Activated CD8-positive, alpha-beta T cell treated with anti-CD3 and anti-CD28 coated beads for 36 hours (primary cell): ENCODE measurements around the gene AKNA. TPM values are rescaled to one million over a fixed set of nuclear protein-coding genes. Genes with fewer than 3 reads are reported as not detected.

Source experiments
- ATAC-seq: fragments of 200-7000 bp; cut with Tn5 transposase; one replicate; pipeline ENCODE4 v1.10.0; 2021; ENCODE audit warnings: mild to moderate bottlenecking, moderate library complexity
- CTCF ChIA-PET: fragments of 350-600 bp; sonication (Branson Sonifier 250); formaldehyde crosslinking; loops from one replicate; lab custom pipeline; 2021; ENCODE audit warnings: antibody characterized with exemption; lab: Charles Lee
- POLR2A ChIA-PET: fragments of 350-600 bp; sonication (Branson Sonifier 250); formaldehyde crosslinking; loops from one replicate; lab custom pipeline; 2021; ENCODE audit warnings: antibody characterized with exemption; lab: Charles Lee
- DNase-seq: peaks from one replicate; pipeline ENCODE4 v3.0.0-alpha.2; 2020
- H3K27ac Mint-ChIP-seq: one replicate; pipeline ENCODE4 v1.8.0; 2021; ENCODE audit warnings: mild to moderate bottlenecking, mixed read lengths
- H3K27me3 Mint-ChIP-seq: one replicate; pipeline ENCODE4 v1.8.0; 2021; ENCODE audit warnings: mixed read lengths
- H3K36me3 Mint-ChIP-seq: one replicate; pipeline ENCODE4 v1.8.0; 2021; ENCODE audit warnings: low read depth, mixed read lengths
- H3K4me1 Mint-ChIP-seq: one replicate; pipeline ENCODE4 v1.8.0; 2021; ENCODE audit warnings: low read depth, mixed read lengths
- H3K4me3 Mint-ChIP-seq: one replicate; pipeline ENCODE4 v1.8.0; 2021; ENCODE audit warnings: mild to moderate bottlenecking, moderate library complexity, mixed read lengths
- H3K9me3 Mint-ChIP-seq: one replicate; pipeline ENCODE4 v1.8.0; 2021; ENCODE audit warnings: mixed read lengths
- CTCF ChIP-seq: fragments of 200-600 bp; IDR thresholded peaks from one replicate; pipeline ENCODE4 v1.8.0; 2022; ENCODE audit warnings: antibody characterized with exemption, mild to moderate bottlenecking
- intact Hi-C: fragments of 100-400 bp; cut with micrococcal nuclease; formaldehyde crosslinking; loops from one replicate; pipeline ENCODE4 v1.10.0; 2022
- total RNA-seq, 2 experiments: library from RNA; stranded (reverse); gene quantifications; one replicate each; pipeline ENCODE4 v1.2.3, GENCODE V29; 2021

AKNA gene
- total RNA-seq, 2 experiments from 2014 or later: 166 to 167 TPM

DNA sequence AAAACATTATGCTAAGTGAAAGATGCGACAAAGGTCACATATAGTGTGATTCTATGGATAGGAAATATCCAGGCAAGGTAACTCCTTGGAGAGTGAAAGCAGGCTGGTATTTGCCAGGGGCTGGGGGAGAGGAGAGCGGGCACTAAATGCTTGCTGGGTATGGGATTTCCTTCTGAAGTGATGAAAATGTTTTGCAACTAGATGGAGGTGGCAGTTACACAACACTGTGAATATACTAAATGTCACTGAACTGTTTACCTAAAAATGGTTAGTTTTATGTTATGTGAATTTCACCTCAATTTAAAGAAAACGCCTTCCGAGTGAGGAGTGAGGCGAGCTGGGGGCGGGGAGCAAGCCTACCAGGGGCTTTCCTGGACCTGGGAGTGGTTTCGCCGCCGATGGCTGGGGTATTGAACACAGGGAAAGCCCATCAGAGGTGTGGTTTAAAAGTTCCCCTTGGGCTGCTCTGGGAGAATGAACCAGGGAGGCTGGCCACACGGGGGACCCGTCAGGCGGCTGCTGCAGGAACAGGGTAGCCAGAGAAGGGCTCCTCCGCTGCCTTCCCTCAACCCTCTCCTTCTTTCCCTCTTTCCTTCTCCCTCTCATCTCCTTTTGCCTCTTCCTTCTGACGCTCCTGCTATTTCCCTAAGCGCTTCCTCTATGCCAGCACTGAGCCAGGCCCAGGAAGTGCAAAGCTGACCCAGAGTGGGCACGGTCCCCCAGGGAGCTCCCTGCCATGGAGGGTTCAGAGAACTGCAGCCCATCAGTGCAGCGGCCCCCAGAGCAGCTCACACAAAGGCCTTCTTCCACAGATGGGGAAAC lies 4.9 kb downstream of the AKNA start:
- Mint-ChIP-seq H3K4me3 (peak overlapping the region; percentile 84), H3K9me3 (no peaks in the 10 kb centered on the region), H3K4me1 (peaks cover 43% of the 10 kb centered on the region), H3K27ac (peak overlapping the region; percentile 94), H3K27me3 (no peaks in the 10 kb centered on the region), H3K36me3 (peaks cover 95% of the 10 kb centered on the region)
- DNase-seq: peak; percentile 94
- CTCF ChIA-PET: interaction anchor here (1.0 to 10.4 kb wide), 2 partner anchors 10 to 23 kb away, joined by 3 to 72 read pairs; no protein-coding TSS in a partner anchor
- intact Hi-C loops: no loop called here
- ATAC-seq: peak; percentile 25
- TF ChIP-seq CTCF: peak; percentile 35
- POLR2A ChIA-PET: interaction anchor here (0.8 to 17.7 kb wide), 3 partner anchors 14 to 38 kb away, joined by 4 to 351 read pairs (median 277); no protein-coding TSS in a partner anchor

DNA sequence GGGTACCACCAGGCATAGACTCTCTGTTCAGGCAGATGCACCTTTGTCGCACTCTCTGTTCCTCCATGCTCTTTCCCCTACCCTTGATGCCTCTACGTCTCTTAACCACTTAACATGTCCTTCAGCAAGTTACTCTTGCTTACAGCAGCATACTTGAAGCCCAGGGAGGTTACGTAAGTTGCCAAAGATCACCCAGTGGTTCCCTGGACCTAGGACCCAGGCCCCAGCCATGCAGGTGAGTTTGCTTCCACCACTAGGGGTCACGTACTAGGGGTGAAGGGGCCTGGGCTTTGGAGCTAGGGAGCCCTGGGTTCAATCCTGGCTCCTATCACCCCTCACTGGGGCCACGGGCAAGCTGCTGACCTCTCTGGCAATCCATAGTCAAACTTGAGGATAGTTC lies 8.9 kb downstream of the AKNA start:
- Mint-ChIP-seq H3K4me3 (peak overlapping the region; percentile 1), H3K27ac (peak overlapping the region; percentile 85), H3K36me3 (peaks cover 94% of the 10 kb centered on the region), H3K27me3 (no peaks in the 10 kb centered on the region), H3K9me3 (no peaks in the 10 kb centered on the region), H3K4me1 (peaks cover 78% of the 10 kb centered on the region)
- TF ChIP-seq CTCF: peak; percentile 4
- intact Hi-C loops: no loop called here
- no peak for DNase-seq
- POLR2A ChIA-PET: interaction anchor here (0.9 to 17.7 kb wide), 2 partner anchors 8 to 34 kb away, joined by 4 to 277 read pairs; no protein-coding TSS in a partner anchor
- CTCF ChIA-PET: interaction anchor here (1.1 to 1.5 kb wide), 2 partner anchors 10 kb away, joined by 3 read pairs; no protein-coding TSS in a partner anchor
- no peak for ATAC-seq

DNA sequence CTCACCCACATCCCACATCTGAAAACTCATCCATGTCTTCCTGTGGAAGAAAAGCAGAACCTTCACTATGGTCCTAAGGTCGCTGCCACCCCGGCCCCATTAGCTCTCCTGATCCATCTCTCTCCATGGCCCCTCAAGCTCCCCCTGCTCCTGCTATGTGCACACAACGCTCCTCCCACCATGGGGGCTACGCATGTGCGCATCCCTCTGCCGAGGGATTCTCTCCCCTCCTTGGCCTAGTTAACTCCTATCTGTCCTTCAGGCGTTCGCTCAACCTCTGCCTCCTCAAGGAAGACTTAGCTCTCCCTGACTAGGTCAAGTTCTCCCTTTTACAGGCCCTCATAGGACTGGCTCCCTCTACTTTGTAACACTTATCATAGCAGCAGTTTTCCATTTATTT lies 9.8 kb downstream of the AKNA start:
- no peak for ATAC-seq
- H3K4me3 Mint-ChIP-seq: peak overlapping the region; percentile 1
- H3K9me3 Mint-ChIP-seq: no peaks in the 10 kb centered on the region
- H3K36me3 Mint-ChIP-seq: peaks cover 93% of the 10 kb centered on the region
- DNase-seq: no peak
- peak; percentile 1 for TF ChIP-seq CTCF
- POLR2A ChIA-PET: interaction anchor here (0.5 to 17.7 kb wide), 4 partner anchors 10 to 280 kb away, joined by 3 to 277 read pairs (median 22); partner anchors contain the start of gene AKNA
- H3K4me1 Mint-ChIP-seq: peaks cover 84% of the 10 kb centered on the region
- no peaks in the 10 kb centered on the region for H3K27me3 Mint-ChIP-seq
- intact Hi-C loops: no loop called here
- peak overlapping the region; percentile 85 for H3K27ac Mint-ChIP-seq
- CTCF ChIA-PET: interaction anchor here (0.6 to 1.9 kb wide), 3 partner anchors 9 to 25 kb away, joined by 3 to 6 read pairs (median 3); partner anchors contain the start of gene AKNA

GRCh38 chr9:114376586-114377445 lies 11.0 kb downstream of the AKNA start:
- peak overlapping the region; percentile 8 for H3K4me3 Mint-ChIP-seq
- peaks cover 86% of the 10 kb centered on the region for H3K4me1 Mint-ChIP-seq
- intact Hi-C loops: no loop called here
- DNase-seq (no peak), ATAC-seq (no peak)
- ChIA-PET CTCF (interaction anchor here (1.4 to 1.9 kb wide), 2 partner anchors 11 to 14 kb away, joined by 3 to 6 read pairs; partner anchors contain the start of gene AKNA), POLR2A (interaction anchor here (1.0 to 17.7 kb wide), 5 partner anchors 9 to 32 kb away, joined by 4 to 277 read pairs (median 8); partner anchors contain the start of gene AKNA)
- no peaks in the 10 kb centered on the region for H3K27me3 Mint-ChIP-seq
- peaks cover 92% of the 10 kb centered on the region for H3K36me3 Mint-ChIP-seq
- peak overlapping the region; percentile 85 for H3K27ac Mint-ChIP-seq
- no peaks in the 10 kb centered on the region for H3K9me3 Mint-ChIP-seq
- TF ChIP-seq CTCF: no peak
